HG02852 (cell line): Measurements from ENCODE around the gene SPATA32.

ENCODE experiments used
- ATAC-seq: cut with Tn5 transposase; IDR thresholded peaks from one replicate; pipeline ENCODE4 v1.9.1; 2021; ENCODE audit warnings: mild to moderate bottlenecking, moderate library complexity; ENCODE audit not compliant: unreplicated experiment

Gene SPATA32

DNA sequence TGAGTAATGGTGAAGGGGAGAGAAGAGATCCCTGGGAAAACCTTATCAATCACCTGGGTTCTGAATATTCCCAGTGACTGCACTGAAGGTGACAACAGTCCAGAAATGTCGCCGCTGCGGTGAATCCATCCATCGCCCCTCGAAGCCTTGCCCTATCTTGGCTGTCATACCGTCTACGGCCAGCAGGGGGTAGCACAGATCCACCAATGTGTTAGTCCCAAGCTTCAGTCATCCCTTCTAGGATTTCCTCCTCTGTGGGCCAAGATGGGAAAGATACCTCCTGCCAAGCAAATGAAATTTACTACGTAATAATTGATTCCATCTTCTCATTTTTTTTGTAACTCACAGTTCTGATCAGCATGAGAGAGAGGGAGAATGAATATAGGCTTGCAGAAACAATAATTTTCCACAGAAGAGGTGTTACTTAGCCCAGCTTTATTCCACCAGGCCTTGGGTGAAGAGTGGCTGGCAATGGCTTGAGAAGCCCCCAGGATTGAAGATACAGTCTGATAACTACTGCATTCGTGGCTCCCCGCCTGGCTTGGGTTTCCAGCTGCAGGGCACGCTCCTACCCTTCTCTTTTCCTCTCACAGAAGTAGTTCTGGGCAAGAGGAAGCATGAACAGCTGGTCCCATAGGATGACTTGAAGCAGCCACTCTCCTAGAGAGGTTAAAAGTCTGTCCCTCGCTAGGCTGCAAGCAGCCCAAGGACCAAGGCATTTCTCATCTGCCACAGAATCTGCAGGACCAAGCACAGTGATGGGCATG is 42.8 kb downstream of the SPATA32 start:
- ATAC-seq = no peak
